ENCODE measurements around the gene CTDP1.

DNA sequence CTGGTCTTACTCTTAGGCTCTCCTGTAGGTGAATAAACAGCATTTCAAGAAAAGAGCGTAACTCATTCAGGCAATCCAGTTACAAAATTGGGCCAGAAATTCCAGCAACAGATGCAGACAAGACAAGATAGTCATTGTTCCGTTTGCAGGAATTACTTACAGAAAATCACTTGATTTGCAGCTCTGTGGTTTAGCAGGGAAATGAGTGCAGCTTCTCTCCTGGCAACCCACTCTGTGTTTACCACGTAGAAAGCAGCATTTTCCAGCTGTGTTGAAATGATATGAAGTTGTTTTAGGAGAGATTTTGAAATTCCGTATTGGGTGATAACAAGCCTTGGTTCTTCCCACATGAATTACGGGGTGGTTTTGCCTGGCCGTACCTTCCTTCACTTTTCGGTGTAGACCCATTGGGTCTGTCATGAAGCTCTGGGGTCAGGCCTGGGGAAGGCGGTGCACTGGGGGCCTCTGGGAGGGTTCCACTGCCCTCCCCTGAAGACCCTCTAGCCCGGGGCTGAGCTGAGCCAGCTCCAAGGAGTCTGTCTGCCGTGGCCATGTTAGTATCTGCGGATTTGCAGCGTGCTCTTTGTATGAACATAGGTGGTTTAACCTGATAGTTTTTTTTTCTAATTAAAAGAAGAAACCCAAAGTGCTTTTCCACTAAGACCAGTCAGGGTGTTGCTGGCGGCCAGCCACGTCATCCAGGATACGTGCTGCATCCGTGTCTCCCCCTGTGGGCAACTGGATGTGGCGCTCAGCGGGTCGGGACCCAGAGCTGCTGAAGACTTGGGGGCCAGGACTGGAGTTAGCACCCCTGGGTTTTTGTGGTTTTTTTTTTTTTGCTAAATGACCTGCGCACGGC is 59.2 kb downstream of the CTDP1 start:
- TF ChIP-seq ZNF529 (tag by site-specific recombination; IDR thresholded peaks at IDR 0.05; ENCODE audit: insufficient replicate concordance) = no peak
- no peak for TF ChIP-seq ZBTB1 (tag by site-specific recombination; IDR thresholded peaks at IDR 0.05)
- TF ChIP-seq KLF8 (tag by site-specific recombination; IDR thresholded peaks at IDR 0.05) = no peak
- TF ChIP-seq ZNF37A (tag by site-specific recombination; IDR thresholded peaks at IDR 0.05) = no peak
- TF ChIP-seq ZNF510 (tag by site-specific recombination; IDR thresholded peaks at IDR 0.05; ENCODE audit: insufficient replicate concordance) = no peak

Measured in HEK293 (cell line).